HepG2 (cell line): ENCODE results near the gene NUP133.

ENCODE experiments used
- ARID3A ChIP-seq: IDR thresholded peaks from 2 replicates; pipeline ENCODE4 v1.6.1; 2012; ENCODE audit warnings: low read depth, low read length, improper control_type of control experiment
- BHLHE40 ChIP-seq: IDR thresholded peaks from 2 replicates; pipeline ENCODE4 v1.6.1; 2011; ENCODE audit warnings: low read length, improper control_type of control experiment
- EZH2 ChIP-seq: conservative IDR thresholded peaks from 2 replicates; pipeline ENCODE4 v1.6.1; 2012; ENCODE audit warnings: mild to moderate bottlenecking, low read depth, low read length, moderate library complexity
- FOXK2 ChIP-seq: fragments of 450-650 bp; IDR thresholded peaks from 2 replicates; pipeline ENCODE4 v1.6.1; 2016
- FOXP1 ChIP-seq, 2 experiments: fragments of 450-650 bp in 1 of 2; IDR thresholded peaks; 2 replicates each; pipeline ENCODE4 v1.6.1; 2017 to 2018; ENCODE audit warnings: antibody characterized with exemption in 1 of 2
- MAFK ChIP-seq, 2 experiments: IDR thresholded peaks in 1 of 2; conservative IDR thresholded peaks in 1 of 2; 2 replicates each; pipeline ENCODE4 v1.6.1; 2011; ENCODE audit warnings: improper control_type of control experiment in 2 of 2, low read length in 2 of 2
- MYC ChIP-seq: sonication (generic); formaldehyde crosslinking; IDR thresholded peaks from 2 replicates; pipeline ENCODE4 v1.9.0; 2021; ENCODE audit warnings: missing genetic modification reagents, borderline replicate concordance
- NPAS2 ChIP-seq: sonication (generic); formaldehyde crosslinking; IDR thresholded peaks from 2 replicates; pipeline ENCODE4 v1.8.0; 2022; ENCODE audit warnings: mild to moderate bottlenecking, missing genetic modification reagents, borderline replicate concordance
- PREB ChIP-seq: sonication (generic); formaldehyde crosslinking; IDR thresholded peaks from 2 replicates; pipeline ENCODE4 v1.4.0; 2020; ENCODE audit warnings: missing genetic modification reagents
- SOX6 ChIP-seq, 2 experiments: fragments of 450-650 bp in 1 of 2; sonication (generic) in 1 of 2; formaldehyde crosslinking in 1 of 2; IDR thresholded peaks; 2 replicates each; pipeline versions ENCODE4 v1.4.0 to v1.6.1; 2017 to 2020; ENCODE audit warnings: antibody characterized with exemption in 1 of 2, mild to moderate bottlenecking in 1 of 2, missing genetic modification reagents in 1 of 2
- ZFYVE20 ChIP-seq: sonication (generic); formaldehyde crosslinking; IDR thresholded peaks from 2 replicates; pipeline ENCODE4 v1.8.0; 2023; ENCODE audit warnings: low read depth, mild to moderate bottlenecking, moderate library complexity, missing genetic modification reagents, borderline replicate concordance
- ZNF619 ChIP-seq: sonication (generic); formaldehyde crosslinking; IDR thresholded peaks from 2 replicates; pipeline ENCODE4 v1.4.0; 2020; ENCODE audit warnings: mild to moderate bottlenecking, missing genetic modification reagents
- ZNF629 ChIP-seq: sonication (generic); formaldehyde crosslinking; conservative IDR thresholded peaks from 2 replicates; pipeline ENCODE4 v1.5.0; 2020; ENCODE audit warnings: missing genetic modification reagents

GRCh38 chr1:229406798-229407197 is 101.3 kb downstream of the NUP133 start:
- TF ChIP-seq BHLHE40 (no peak), ZNF629 (CRISPR knock-in tag) (no peak), ZFYVE20 (CRISPR knock-in tag) (no peak), FOXK2 (no peak), SOX6 (IDR thresholded peaks at IDR 0.05) (no peak), SOX6 (CRISPR knock-in tag; IDR thresholded peaks at IDR 0.05) (peak; percentile 53; the same call in 1 of the 2 replicates), ARID3A (no peak), FOXP1 (IDR thresholded peaks at IDR 0.05) (no peak), FOXP1 (CRISPR knock-in tag; IDR thresholded peaks at IDR 0.05) (0 out of 2 replicates have a peak, but pooled peaks have one; percentile 30), EZH2 (no peak), ZNF619 (CRISPR knock-in tag) (no peak), PREB (CRISPR knock-in tag) (no peak), MYC (CRISPR knock-in tag) (no peak), MAFK (conservative IDR thresholded peaks at IDR 0.05 in 1 of 2, IDR thresholded peaks at IDR 0.05 in 1 of 2; ENCODE audit: low read length in 2 of 2) (no peak), NPAS2 (CRISPR knock-in tag) (no peak)
